Keratinocyte (primary cell): ENCODE results near the gene C11orf42. TPM values are rescaled to one million over a fixed set of nuclear protein-coding genes. Genes with fewer than 3 reads are reported as not detected.

ENCODE experiments used
- DNase-seq: peaks from one replicate; pipeline ENCODE4 v3.0.0-alpha.2; 2011; ENCODE audit warnings: low read depth, missing footprints, low spot score
- FAIRE-seq: peaks from 2 replicates; lab custom pipeline; 2011; peaks lifted over from hg19 to GRCh38; lab: Jason Lieb, UNC
- H2AFZ ChIP-seq: 2 replicates; pipeline ENCODE4 v1.6.0; 2012; ENCODE audit warnings: low read length, control low read depth, inconsistent platforms; ENCODE audit not compliant: control insufficient read depth
- H3K27ac ChIP-seq: 2 replicates; pipeline ENCODE4 v1.5.1; 2011; ENCODE audit warnings: low read length; ENCODE audit not compliant: control insufficient read depth, insufficient read depth
- H3K27me3 ChIP-seq: 3 replicates; pipeline ENCODE4 v1.6.0; 2011; ENCODE audit warnings: low read length; ENCODE audit not compliant: control insufficient read depth, insufficient read depth; ENCODE audit errors: extremely low read depth
- H3K36me3 ChIP-seq, 2 experiments: 2 replicates in 1 of 2; 3 replicates in 1 of 2; pipeline ENCODE4 v1.5.1; 2011; ENCODE audit warnings: low read length in 2 of 2, mild to moderate bottlenecking in 1 of 2; ENCODE audit not compliant: control insufficient read depth in 2 of 2, insufficient read depth in 2 of 2; ENCODE audit errors: extremely low read depth in 1 of 2
- H3K4me1 ChIP-seq: 3 replicates; pipeline ENCODE4 v1.5.1; 2011; ENCODE audit warnings: low read length; ENCODE audit not compliant: control insufficient read depth, insufficient read depth; ENCODE audit errors: extremely low read depth
- H3K4me2 ChIP-seq: 3 replicates; pipeline ENCODE4 v1.6.0; 2011; ENCODE audit warnings: low read depth, low read length; ENCODE audit not compliant: control insufficient read depth, insufficient read depth; ENCODE audit errors: extremely low read depth
- H3K4me3 ChIP-seq, 3 experiments: fragments of 200-600 bp in 1 of 3; sonication (generic) in 1 of 3; 2 replicates in 2 of 3; 3 replicates in 1 of 3; pipeline ENCODE4 v1.5.1; 2011 to 2016; ENCODE audit warnings: low read length in 3 of 3, mild to moderate bottlenecking in 3 of 3, control low read depth in 2 of 3, inconsistent platforms in 1 of 3, low read depth in 1 of 3, mixed read lengths in 1 of 3, mixed run types in 1 of 3, moderate library complexity in 1 of 3; ENCODE audit not compliant: control insufficient read depth in 2 of 3, insufficient read depth in 2 of 3; ENCODE audit errors: extremely low read depth in 1 of 3
- H3K79me2 ChIP-seq: 2 replicates; pipeline ENCODE4 v1.6.0; 2012; ENCODE audit warnings: low read length; ENCODE audit not compliant: control insufficient read depth, insufficient read depth
- H3K9ac ChIP-seq: 3 replicates; pipeline ENCODE4 v1.6.0; 2011; ENCODE audit warnings: low read length; ENCODE audit not compliant: control insufficient read depth, insufficient read depth; ENCODE audit errors: extremely low read depth
- H3K9me1 ChIP-seq: 3 replicates; pipeline ENCODE4 v1.6.0; 2011; ENCODE audit warnings: low read length; ENCODE audit not compliant: control insufficient read depth, insufficient read depth; ENCODE audit errors: extremely low read depth
- H3K9me3 ChIP-seq: 2 replicates; pipeline ENCODE4 v1.5.1; 2012; ENCODE audit warnings: low read depth, low read length; ENCODE audit not compliant: control insufficient read depth
- H4K20me1 ChIP-seq: 3 replicates; pipeline ENCODE4 v1.6.0; 2011; ENCODE audit warnings: low read length; ENCODE audit not compliant: control insufficient read depth, insufficient read depth; ENCODE audit errors: extremely low read depth
- EZH2 ChIP-seq: IDR thresholded peaks from one replicate; pipeline ENCODE4 v1.6.1; 2012; ENCODE audit warnings: inconsistent platforms, mild to moderate bottlenecking, low read length, moderate library complexity
- dilution Hi-C: fragments of 300-500 bp; cut with MboI; formaldehyde crosslinking; loops from one replicate; pipeline ENCODE4 v1.7.0; 2020; ENCODE audit warnings: low sequenced_read_pairs; ENCODE audit not compliant: extremely low pct_ligation_motif_present
- polyA plus RNA-seq, 5 experiments: library from polyadenylated mRNA; depleted of rRNA in 3 of 5; stranded (reverse) in 3 of 5; stranded (forward) in 1 of 5; unstranded in 1 of 5; fragments of >200 nt; gene quantifications; 1 replicate in 1 of 5; 2 replicates in 3 of 5; 3 replicates in 1 of 5; pipeline versions ENCODE4 v1.2.1 to v1.2.3, GENCODE V29; 2011 to 2012; ENCODE audit warnings: missing spikeins in 2 of 5, low read depth in 1 of 5, low replicate concordance in 1 of 5
- TF ChIP-seq, protein P1 (sequence below), 3 experiments: IDR thresholded peaks in 1 of 3; conservative IDR thresholded peaks in 1 of 3; optimal IDR thresholded peaks in 1 of 3; 2 replicates in 2 of 3; 3 replicates in 1 of 3; pipeline versions ENCODE3 to v1.5.1; 2011; ENCODE audit warnings: low read length in 3 of 3, mild to moderate bottlenecking in 3 of 3, moderate library complexity in 2 of 3, control low read depth in 1 of 3, inconsistent platforms in 1 of 3; ENCODE audit not compliant: insufficient read depth in 2 of 3; ENCODE audit errors: extremely low read depth in 1 of 3

Gene C11orf42
- polyA plus RNA-seq, 1 donor (not counting 4 experiments of a cell fraction or from before 2014, with no cell fraction given): not detected

DNA sequence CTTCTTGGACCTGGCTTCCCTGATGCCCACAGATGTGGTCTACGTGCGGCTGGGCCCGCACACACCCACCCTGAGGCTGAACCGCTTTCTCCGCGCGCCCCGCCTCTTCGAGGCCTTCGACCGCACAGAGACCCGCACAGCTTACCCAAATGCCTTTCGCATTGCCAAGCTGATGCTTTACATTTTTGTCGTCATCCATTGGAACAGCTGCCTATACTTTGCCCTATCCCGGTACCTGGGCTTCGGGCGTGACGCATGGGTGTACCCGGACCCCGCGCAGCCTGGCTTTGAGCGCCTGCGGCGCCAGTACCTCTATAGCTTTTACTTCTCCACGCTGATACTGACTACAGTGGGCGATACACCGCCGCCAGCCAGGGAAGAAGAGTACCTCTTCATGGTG lies 34.8 kb downstream of the C11orf42 start:
- DNase-seq: no peak
- no peak overlapping the region for H3K4me2 ChIP-seq
- dilution Hi-C loops: no loop called here
- no peaks in the 10 kb centered on the region for H3K79me2 ChIP-seq
- H3K4me1 ChIP-seq: peaks cover under 1% of the 10 kb centered on the region
- no peaks in the 10 kb centered on the region for H3K36me3 ChIP-seq
- no peaks in the 10 kb centered on the region for H3K27me3 ChIP-seq
- H3K4me3 ChIP-seq: no peak overlapping the region
- H3K9me1 ChIP-seq: no peaks in the 10 kb centered on the region
- FAIRE-seq: no peak
- TF ChIP-seq, protein P1, sequence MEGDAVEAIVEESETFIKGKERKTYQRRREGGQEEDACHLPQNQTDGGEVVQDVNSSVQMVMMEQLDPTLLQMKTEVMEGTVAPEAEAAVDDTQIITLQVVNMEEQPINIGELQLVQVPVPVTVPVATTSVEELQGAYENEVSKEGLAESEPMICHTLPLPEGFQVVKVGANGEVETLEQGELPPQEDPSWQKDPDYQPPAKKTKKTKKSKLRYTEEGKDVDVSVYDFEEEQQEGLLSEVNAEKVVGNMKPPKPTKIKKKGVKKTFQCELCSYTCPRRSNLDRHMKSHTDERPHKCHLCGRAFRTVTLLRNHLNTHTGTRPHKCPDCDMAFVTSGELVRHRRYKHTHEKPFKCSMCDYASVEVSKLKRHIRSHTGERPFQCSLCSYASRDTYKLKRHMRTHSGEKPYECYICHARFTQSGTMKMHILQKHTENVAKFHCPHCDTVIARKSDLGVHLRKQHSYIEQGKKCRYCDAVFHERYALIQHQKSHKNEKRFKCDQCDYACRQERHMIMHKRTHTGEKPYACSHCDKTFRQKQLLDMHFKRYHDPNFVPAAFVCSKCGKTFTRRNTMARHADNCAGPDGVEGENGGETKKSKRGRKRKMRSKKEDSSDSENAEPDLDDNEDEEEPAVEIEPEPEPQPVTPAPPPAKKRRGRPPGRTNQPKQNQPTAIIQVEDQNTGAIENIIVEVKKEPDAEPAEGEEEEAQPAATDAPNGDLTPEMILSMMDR (optimal IDR thresholded peaks at IDR 0.05 in 1 of 3, IDR thresholded peaks at IDR 0.05 in 1 of 3, conservative IDR thresholded peaks at IDR 0.05 in 1 of 3; ENCODE audit: extremely low read depth in 1 of 3, insufficient read depth in 2 of 3, low read length in 3 of 3): no peak
- TF ChIP-seq EZH2: no peak
- H2AFZ ChIP-seq: no peak overlapping the region
- H3K9ac ChIP-seq: no peak overlapping the region
- no peak overlapping the region for H3K27ac ChIP-seq
- H4K20me1 ChIP-seq: no peaks in the 10 kb centered on the region
- H3K9me3 ChIP-seq: no peaks in the 10 kb centered on the region

DNA sequence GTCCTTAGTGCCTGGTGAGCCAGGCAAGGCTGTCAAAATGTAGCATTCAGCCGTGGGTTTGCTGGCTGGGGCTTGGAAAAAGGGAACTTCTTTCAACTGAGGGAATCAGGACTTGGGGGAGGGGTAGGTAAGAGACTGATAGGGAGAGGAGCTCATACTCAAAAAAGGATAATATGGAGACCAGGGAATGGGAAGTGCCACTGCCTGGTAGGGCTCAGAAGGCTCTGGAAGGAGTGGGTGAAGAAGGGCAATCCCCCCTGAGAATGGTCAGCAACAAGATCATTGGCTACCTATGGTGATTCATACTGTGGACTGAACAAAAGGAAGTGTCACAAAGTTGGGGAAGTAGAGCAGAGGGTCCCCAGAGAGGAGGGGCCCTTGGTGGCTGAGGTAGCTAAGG lies 35.4 kb downstream of the C11orf42 start:
- TF ChIP-seq, protein P1 (optimal IDR thresholded peaks at IDR 0.05 in 1 of 3, IDR thresholded peaks at IDR 0.05 in 1 of 3, conservative IDR thresholded peaks at IDR 0.05 in 1 of 3; ENCODE audit: extremely low read depth in 1 of 3, insufficient read depth in 2 of 3, low read length in 3 of 3): no peak
- no peak for TF ChIP-seq EZH2
- FAIRE-seq: no peak
- H3K4me3 ChIP-seq: no peak overlapping the region

More for the DNA sequence above, 35.4 kb downstream of the C11orf42 start:
- no peaks in the 10 kb centered on the region for H3K79me2 ChIP-seq
- H3K36me3 ChIP-seq: no peaks in the 10 kb centered on the region
- no peak overlapping the region for H3K27ac ChIP-seq
- no peak overlapping the region for H3K9ac ChIP-seq
- no peaks in the 10 kb centered on the region for H4K20me1 ChIP-seq
- H3K4me2 ChIP-seq: no peak overlapping the region
- H3K9me3 ChIP-seq: no peaks in the 10 kb centered on the region
- no peaks in the 10 kb centered on the region for H3K9me1 ChIP-seq
- peaks cover 7% of the 10 kb centered on the region for H3K4me1 ChIP-seq
- dilution Hi-C loops: no loop called here
- no peak for DNase-seq
- no peak overlapping the region for H2AFZ ChIP-seq
- no peaks in the 10 kb centered on the region for H3K27me3 ChIP-seq
